Measurements from ENCODE around the gene HCAR3.
"Not testable (repeated sequence)": the region's sequence is repeated elsewhere in the genome, so short reads cannot be mapped to it uniquely, and the experiment has no call there.

DNA sequence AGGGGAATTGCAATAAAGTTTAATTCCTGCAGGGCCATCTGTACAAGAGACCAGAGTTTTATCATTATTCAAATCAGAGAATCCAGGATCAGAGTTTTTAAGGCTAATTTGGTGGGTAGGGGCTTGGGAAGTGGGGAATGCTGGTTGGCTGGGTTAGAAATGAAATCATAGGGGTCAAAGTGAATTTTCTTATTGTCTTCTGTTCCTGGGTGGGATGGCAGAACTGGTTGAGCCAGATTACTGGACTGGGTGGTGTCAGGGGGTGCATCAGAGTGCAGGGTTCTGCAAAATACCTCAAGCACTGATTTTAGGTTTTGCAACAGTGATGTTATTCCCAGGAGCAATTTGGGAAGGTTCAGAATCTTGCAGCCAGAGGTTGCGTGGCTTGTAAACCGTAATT is 19.7 kb downstream of the HCAR3 start:
- not testable (repeated sequence) for TF ChIP-seq POLR2AphosphoS5, POLR2A (IDR thresholded peaks at IDR 0.05)
- TF ChIP-seq, protein P1, sequence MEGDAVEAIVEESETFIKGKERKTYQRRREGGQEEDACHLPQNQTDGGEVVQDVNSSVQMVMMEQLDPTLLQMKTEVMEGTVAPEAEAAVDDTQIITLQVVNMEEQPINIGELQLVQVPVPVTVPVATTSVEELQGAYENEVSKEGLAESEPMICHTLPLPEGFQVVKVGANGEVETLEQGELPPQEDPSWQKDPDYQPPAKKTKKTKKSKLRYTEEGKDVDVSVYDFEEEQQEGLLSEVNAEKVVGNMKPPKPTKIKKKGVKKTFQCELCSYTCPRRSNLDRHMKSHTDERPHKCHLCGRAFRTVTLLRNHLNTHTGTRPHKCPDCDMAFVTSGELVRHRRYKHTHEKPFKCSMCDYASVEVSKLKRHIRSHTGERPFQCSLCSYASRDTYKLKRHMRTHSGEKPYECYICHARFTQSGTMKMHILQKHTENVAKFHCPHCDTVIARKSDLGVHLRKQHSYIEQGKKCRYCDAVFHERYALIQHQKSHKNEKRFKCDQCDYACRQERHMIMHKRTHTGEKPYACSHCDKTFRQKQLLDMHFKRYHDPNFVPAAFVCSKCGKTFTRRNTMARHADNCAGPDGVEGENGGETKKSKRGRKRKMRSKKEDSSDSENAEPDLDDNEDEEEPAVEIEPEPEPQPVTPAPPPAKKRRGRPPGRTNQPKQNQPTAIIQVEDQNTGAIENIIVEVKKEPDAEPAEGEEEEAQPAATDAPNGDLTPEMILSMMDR (IDR thresholded peaks at IDR 0.05), result not testable (repeated sequence)
